HTERT RPE-1 (cell line): ENCODE measurements around the gene OR2F1.

ENCODE experiments used
- in situ Hi-C: fragments of 300-500 bp; cut with MboI; formaldehyde crosslinking; loops from 4 replicates; pipeline ENCODE4 v1.14.3; 2020; ENCODE audit warnings: low sequenced_read_pairs

The OR2F1 gene

DNA sequence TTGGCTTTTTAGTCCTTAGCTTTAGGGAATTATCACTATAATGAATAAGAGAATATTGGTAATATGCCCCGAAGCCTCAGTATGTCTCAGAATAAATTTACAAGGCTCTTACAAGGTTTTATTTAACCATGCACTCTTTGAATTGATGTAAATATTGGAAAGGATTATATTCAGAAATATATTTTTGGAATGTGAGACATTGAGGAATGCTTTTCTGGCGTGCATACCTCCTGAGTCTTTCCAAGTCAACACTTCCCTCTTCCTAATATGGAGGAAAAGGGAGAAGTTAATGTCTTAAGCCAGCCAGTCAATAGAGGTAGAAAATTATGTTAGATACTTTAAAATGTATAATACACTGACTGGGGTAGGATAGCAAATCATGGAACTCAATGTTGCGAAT is 1.2 kb upstream of the OR2F1 start:
- in situ Hi-C loops: no loop called here

DNA sequence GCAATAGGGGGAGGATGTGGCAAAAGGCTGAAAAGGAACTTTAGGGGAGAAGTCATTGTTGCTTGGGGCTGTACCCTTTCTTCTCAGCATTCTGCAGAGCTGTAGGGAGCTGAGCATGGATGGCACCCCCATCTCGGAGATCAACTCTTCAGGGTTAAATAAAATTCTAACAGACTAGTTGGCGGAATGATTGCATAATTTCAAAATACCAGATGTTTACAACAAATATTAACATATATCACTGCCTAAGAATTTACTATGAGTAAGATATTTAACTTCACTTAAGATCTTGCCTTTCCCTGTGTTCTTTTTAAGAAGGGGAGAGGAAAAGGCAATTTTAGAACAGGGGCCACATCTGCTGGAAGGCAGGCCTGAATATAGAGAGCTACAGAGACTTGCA is 509 bp upstream of the OR2F1 start:
- in situ Hi-C loops: no loop called here

DNA sequence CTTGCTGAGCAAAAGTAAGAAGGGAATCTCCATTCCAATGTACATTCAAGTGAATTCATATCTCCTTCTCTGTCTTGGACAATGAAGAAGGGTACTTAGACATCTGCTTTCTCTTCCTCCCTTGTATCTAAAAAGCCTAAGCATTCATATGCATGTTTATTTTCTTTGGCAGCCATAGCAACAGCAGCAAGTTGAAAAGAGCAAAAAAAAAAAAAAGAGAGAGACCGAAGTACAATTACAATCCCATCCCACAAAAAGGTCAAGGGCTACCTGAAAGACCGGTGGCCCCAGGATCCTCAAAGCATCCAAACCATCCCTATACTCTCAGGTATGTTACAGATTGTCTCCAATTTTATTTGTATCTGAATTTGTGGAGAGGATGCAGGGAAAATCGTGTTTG is 4.1 kb downstream of the OR2F1 start:
- in situ Hi-C loops: no loop called here

DNA sequence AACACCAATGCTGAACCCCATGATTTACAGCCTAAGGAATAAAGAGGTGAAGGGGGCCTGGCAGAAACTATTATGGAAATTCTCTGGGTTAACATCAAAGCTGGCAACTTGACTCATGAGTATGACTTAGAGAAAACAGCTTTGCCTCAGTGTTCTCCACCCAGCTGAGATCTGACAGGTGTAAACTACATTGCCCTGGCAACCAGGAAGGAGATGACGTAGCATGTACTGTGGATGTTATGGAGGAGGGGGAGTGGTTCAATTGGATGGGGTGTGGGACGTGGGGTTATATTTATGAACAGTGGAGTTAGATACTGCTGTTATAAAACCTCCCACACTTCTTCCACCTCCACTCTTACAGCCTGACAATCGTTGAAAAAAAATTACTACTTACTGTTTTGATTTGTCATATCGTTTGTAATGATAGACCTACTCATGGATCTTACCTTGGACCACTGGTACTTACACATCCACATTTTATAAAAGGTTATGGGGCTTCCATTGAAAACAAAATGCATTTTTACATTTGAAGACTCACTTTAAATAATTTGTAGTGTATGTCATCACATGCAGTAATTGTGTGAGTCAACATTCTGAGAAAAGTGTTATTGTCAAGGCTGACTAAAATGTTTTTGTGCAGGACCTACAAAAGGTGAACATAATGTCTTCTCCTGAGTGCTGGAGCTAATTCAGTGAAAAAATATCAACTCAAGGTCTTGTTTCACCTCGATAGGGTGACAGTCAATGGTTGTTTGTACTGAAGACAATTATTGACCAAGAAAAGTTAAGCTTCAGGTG is 6.4 kb downstream of the OR2F1 start:
- in situ Hi-C loops: no loop called here

DNA sequence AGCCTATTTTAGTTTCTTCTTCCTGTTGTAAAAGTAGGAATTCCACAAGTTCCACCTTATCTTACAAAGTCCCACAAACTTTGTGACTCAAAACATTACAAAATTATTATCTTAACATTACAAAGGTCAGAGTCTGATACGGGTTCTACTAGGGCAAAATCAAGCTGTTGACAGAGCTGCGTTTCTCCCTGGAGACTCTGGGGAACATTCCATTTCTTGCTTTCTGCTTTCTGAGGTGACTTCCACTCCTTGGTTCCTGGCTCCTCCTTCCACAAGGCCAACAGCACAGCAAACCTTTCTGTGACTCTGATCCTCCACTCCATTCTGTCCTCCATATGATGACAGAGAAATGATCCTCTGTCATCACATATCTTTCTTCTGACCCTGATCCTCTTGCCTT is 10.6 kb downstream of the OR2F1 start:
- in situ Hi-C loops: no loop called here

DNA sequence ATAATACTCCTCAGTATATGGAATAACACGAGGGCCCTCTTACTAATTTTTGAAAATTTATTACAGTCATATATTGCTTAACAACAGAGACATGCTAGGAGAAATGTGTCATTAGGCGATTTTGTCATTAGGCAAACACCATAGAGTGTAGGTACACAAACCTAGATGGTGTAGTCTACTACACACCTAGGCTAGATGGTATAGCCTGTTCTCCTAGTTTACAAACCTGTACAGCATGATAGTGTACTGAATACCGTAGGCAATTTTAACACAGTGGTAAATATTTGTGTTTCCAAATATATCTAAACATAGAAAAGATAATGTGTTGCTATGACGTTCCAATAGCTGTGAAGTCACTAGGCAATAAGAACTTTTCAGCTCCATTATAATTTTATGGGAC is 12.8 kb downstream of the OR2F1 start:
- in situ Hi-C loops: no loop called here

DNA sequence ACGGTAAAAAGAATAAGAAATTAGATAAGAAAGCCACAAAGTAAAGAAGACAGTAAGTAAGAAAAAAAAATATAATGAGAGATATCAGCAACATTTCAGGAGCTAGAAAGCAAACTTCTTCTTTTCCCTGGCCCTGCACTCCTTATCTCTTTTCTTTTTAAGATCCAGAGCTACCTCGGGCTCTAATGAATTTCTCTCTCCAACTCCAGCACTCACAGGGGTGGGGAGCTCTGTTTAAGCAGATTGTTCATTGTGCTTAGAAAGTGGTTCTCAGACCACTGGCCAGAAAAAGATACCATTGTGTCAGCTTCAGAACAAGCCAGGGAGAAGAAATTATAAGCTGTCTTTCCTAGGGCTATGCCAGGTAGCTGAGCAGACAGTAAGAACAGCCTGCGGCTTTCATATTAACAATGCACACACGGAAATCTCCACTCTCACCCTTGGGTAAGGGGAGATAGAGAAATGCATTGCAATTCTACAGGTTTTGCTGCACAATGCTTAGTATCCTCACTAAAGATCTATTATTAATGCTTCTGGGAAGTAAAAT is 19.3 kb downstream of the OR2F1 start:
- in situ Hi-C loops: no loop called here

DNA sequence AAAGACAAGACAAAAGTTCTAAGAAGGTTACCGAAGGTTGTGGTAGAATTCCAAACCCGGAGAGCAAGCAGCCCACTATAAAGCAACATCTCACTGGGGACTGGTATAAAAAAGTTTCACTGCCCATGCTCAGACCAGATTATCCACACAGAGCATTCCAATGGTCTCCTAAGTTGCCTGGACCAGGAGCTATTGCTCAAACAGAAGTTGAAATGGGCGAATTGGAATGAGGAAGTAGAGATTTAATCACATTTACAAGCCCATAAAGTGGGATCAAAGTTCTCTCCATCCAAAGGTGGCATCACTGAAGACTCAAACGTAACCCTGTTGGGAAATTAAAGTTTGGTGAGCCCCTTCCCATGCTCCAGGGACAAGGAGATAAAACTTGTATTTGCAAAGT is 19.8 kb downstream of the OR2F1 start:
- in situ Hi-C loops: no loop called here

DNA sequence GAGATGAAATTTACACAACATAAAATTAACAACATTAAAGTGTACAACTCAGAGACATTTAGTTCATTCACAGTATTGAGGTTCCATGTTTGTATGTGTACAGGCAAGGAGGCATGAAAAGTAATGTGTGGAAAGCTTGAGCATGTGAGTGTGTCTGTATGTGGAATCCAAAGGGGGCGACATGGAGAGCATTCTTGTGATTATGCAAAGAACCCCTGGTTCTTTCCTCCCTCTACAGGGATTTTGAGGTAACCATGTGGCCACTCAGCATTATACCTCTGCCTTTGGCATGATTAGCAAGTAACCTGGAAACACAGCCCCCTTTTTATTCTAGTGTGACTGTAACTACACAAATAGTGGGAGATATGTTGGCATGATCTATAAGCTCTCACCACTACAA is 21.0 kb downstream of the OR2F1 start:
- in situ Hi-C loops: no loop called here

DNA sequence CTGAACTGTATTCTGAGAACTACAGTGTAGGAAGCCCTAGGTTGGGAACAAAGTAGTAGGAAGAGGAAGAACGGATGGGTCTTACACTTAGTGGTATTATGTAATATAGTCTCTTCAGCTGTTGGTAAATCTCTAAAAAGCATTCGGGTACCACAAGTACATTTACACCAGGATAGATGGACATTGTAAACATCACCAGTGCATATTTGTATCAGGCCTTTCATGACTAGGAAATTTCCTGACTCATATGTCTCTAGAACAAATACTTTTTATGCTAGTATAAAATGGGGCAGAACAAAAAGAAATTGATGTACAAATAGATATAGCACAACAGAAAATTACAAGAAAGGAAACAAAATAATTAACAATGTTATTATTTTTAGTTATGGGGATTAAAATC is 23.9 kb downstream of the OR2F1 start:
- in situ Hi-C loops: no loop called here

DNA sequence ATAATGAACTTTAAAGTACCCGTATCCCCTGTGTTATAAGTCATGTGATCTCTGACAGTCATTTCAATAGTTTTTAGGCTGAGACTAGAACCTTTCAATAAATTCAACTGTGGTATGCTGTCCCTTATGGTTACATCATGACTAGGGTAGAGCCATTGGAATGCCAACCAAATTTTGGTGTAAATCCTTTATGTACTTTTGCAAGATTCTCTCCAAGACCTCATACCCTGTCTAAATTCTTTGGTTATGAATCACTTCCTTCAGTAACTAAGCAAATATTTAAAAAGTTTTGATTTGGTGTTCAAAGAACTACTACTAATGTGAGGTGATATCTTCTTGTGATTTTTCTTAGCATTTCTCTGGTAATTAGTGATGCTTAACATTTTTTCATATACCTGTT is 24.7 kb downstream of the OR2F1 start:
- in situ Hi-C loops: no loop called here

DNA sequence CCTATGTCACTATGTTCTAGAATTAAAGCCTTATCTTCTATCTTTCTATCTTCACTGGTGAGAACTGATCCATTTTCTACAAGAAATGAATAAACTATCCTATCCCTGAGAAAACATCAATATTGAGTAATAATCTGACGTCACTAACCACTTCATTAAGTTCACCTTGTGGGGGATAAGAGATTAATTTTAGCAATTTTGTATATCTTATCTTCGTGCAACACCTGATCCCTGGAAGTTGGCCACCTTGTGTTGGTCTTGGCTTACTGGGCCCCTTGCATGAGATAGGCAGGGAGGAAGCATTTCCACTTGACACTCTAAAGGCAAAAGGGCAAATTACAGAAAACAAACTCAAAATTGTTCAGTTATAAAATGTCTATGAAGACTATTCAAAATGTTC is 25.4 kb downstream of the OR2F1 start:
- in situ Hi-C loops: no loop called here

DNA sequence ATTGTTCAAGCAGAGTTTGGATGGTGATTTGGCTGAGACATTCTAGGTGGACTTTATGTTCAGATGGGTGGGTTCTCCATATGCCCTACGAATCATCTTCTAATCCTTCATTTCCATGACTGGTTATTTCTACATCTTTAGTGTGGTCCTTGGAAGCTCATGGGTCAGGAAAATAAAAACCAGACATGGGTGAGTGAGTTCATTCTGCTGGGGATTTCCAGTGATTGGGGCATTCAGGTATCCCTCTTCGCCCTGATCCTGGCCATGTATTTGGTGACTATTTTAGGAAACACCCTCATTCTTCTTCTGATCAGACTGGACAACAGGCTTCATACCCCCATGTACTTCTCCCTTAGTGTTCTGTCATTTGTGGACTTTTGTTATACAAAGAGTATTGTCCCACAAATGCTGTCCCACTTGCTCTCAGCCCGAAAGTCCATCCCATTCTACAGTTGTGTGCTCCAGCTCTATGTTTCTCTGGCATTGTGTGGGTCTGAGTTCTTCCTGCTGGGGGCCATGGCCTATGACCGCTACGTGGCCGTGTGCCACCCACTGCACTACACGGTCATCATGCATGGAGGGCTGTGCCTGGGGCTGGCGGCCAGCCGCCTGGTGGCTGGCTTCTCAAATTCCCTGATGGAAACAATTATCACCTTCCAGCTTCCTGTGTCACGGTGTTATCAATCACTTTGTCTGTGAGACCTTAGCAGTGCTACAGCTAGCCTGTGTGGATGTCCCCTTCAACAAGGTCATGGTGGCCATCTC is 26.3 kb downstream of the OR2F1 start:
- in situ Hi-C loops: no loop called here

DNA sequence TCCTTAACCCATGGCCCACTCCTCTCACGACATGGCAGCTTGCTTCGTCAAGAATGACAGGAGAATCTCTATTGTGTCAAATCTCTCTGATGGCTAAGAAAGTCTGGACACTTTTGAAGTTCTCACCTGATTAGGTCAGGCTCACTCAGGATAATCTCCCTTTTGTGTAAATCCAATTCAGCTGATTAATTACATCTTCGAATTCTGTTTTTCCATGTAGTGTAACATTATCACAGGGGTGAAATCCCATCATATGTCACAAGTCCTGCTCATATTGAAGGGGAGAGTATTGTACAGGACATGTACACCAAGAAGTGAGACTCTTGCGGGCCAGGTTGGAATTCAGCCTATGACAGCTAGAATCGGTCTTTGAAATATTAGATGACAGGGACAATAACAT is 29.3 kb downstream of the OR2F1 start:
- in situ Hi-C loops: no loop called here

DNA sequence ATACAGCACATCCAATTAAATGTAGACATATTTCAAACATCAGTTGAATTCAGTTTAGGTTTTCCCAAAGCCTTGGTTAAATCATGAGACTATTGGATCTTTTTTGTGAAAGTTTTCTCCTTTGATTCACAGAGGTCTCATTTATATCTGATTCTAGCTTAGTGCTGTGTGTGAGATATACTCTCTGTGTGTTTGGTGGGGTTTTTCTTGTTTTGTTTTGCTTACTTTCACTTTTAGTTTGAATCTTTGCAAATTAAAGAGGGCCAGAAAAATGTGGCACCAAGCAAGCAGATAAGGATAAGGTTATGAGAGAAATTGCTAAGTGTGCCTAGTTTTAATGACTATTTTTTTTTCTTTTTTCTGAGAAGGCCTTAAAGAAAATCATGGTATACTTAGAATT is 32.9 kb downstream of the OR2F1 start:
- in situ Hi-C loops: no loop called here

DNA sequence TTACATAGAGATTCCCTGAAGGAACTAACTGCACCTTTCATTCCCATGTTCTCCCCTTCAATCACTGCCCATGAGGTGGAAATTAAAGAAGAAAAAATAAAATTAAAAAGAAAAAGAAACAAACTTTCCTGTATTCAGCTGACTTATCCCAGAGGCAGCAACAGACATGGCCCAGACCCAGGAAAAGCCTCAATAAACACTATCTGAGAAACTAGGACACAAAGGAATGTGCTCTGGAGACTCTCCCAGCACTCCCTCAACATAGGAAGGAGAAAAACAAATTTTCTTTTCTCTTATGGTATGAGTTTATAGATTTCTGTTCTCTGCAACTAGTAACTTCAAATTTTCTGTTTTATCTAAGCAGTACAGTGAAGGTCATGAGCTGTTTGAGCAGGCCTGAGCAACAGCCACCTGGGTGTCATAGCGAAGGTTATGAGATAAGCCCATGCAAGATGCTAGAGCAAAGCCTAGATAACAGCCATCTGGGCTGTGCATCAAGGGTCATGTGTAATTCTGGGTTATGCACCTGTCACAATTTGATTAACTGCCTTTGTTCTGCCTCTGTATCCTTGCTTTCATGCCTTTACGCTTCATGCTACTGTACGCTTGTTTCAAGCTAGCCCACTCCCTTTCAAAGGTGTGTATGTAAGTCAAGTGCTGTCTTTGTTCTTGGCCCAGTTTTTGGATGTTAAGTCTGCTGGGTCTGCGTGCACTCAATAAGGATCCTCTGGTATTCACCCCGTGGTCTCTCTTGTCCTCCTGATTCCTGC is 34.5 kb downstream of the OR2F1 start:
- in situ Hi-C loops: no loop called here

DNA sequence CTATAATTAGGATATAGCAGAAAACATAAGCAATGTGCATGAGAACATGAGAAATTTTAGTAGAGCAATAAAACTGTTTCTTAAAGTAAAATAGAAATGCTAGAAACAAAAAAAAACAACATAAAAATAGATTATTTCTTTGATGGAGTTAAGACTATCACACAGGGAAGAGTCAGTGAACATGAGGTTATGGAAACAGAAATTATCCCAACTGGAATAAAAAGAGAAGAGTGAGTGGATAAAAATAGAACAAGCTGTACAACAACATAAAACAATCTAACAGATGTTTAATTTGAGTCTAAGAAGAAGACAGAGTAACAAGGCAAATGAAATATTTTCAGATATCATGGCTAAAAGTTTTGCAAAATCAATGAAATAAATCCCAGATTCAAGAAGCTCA is 38.0 kb downstream of the OR2F1 start:
- in situ Hi-C loops: no loop called here

DNA sequence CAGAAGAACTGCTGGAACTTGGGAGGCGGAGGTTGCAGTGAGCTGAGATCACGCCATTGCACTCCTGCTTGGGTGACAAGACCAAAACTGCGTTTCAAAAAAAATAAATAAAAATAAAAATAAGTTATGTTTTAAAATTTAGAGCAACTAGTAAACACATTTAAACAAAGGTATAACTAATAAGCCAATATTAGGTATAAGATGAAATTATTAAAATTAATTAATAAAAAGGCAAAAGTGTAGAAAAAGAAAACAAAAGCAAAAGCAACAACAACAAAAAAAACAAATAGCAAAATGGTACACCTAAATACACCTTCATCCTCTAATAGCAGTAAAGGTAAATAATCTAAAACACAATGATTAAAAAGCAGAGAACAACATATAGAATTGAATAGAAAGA is 39.3 kb downstream of the OR2F1 start:
- in situ Hi-C loops: no loop called here

DNA sequence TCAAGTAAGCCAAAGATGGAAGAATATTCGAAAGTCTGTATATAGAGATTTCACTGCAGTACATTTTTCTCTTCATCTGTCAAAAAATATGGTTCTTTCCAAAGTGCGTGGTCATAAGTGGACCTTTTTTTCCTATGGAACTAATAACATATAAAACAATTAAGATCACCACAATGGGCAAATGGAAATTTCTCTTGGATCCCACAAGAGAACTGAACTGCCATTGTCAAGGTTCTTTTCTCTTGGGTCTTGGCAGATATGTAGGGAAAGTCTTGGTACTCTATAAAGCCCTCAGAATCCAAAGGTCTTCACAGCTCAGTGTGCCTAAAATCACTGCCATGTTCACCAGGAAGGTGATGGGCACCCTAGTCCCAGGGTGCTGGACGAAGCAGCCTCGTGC is 45.4 kb downstream of the OR2F1 start, which contains the start of gene OR6B1:
OR6B1 (plus strand) TSS at position 301 of the 400 bp plus-strand sequence. CDS start 3,677 bp downstream, outside the sequence.
- in situ Hi-C loops: no loop called here

DNA sequence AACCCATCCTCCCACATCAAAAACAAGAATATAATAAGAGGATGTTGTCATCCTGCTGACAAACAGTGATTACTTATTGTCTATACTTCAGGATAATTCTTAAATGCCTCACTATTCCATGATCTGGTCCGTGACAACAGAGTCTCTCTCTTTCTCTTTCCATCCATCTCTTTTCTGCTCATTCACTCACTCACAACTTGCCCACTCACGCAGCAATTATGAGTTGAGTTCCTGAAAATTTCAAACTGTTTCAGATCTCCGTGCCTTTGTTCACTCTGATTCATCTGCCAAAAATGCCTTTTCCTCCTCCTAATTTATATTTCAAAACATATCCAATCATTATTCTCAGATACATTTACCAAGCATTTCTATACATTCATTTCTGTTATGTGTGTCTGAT is 46.9 kb downstream of the OR2F1 start:
- in situ Hi-C loops: no loop called here

DNA sequence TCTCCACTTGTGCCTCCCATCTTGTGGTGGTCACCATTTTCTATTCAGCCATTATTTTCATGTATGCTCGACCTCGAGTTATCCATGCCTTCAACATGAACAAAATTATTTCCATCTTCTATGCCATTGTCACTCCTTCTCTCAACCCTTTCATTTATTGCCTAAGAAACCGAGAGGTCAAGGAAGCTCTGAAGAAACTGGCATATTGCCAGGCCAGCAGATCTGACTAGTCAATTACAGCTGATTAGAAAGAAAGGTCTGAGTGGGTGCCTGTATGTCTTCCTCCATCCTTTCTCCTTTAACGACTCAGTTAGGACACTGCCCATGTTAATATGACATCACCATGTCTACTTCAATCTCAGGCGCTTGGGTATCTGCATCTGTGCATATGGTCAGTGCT is 50.1 kb downstream of the OR2F1 start:
- in situ Hi-C loops: no loop called here
